Measurements from ENCODE around the gene ICAM1.

- TF ChIP-seq CTCF (IDR thresholded peaks at IDR 0.05) (no peak), POLR2A (IDR thresholded peaks at IDR 0.05) (no peak), POLR2AphosphoS5 (IDR thresholded peaks at IDR 0.05) (peak in 1 of 3 donors; percentile 12)
These were observed 2.8 kb upstream of the ICAM1 start for GRCh38 chr19:10268071-10268470.
